BLaER1 treated with 17β-estradiol and CSF1 and Interleukin-3, amounts not matched to agents 10 nM and 100 nM (cell line): Measurements from ENCODE around the gene DNMT3A.

Experiments
- H3K27ac ChIP-seq, 11 experiments: shearing (Covaris generic); formaldehyde crosslinking; 2 replicates each; pipeline ENCODE4 v1.8.1; 2022
- H3K27me3 ChIP-seq, 11 experiments: shearing (Covaris generic); formaldehyde crosslinking; 2 replicates each; pipeline ENCODE4 v1.8.1; 2022
- H3K36me3 ChIP-seq, 11 experiments: shearing (Covaris generic); formaldehyde crosslinking; 2 replicates each; pipeline ENCODE4 v1.8.1; 2022
- H3K4me1 ChIP-seq, 10 experiments: shearing (Covaris generic); formaldehyde crosslinking; 2 replicates each; pipeline ENCODE4 v1.8.1; 2022
- H3K4me2 ChIP-seq, 11 experiments: shearing (Covaris generic); formaldehyde crosslinking; 2 replicates each; pipeline ENCODE4 v1.8.1; 2022
- H3K4me3 ChIP-seq, 10 experiments: shearing (Covaris generic); formaldehyde crosslinking; 2 replicates each; pipeline ENCODE4 v1.8.1; 2022
- H3K9ac ChIP-seq, 11 experiments: shearing (Covaris generic); formaldehyde crosslinking; 2 replicates each; pipeline ENCODE4 v1.8.1; 2022
- H3K9me3 ChIP-seq, 11 experiments: shearing (Covaris generic); formaldehyde crosslinking; replicated peaks in 1 of 11; 2 replicates each; pipeline ENCODE4 v1.8.1; 2022
- H4K20me1 ChIP-seq, 11 experiments: shearing (Covaris generic); formaldehyde crosslinking; 2 replicates each; pipeline ENCODE4 v1.8.1; 2022
- Cebpa-rat ChIP-seq, 11 experiments: shearing (Covaris generic); IDR thresholded peaks; 2 replicates each; pipeline ENCODE4 v1.8.1; 2022

Gene DNMT3A

DNA sequence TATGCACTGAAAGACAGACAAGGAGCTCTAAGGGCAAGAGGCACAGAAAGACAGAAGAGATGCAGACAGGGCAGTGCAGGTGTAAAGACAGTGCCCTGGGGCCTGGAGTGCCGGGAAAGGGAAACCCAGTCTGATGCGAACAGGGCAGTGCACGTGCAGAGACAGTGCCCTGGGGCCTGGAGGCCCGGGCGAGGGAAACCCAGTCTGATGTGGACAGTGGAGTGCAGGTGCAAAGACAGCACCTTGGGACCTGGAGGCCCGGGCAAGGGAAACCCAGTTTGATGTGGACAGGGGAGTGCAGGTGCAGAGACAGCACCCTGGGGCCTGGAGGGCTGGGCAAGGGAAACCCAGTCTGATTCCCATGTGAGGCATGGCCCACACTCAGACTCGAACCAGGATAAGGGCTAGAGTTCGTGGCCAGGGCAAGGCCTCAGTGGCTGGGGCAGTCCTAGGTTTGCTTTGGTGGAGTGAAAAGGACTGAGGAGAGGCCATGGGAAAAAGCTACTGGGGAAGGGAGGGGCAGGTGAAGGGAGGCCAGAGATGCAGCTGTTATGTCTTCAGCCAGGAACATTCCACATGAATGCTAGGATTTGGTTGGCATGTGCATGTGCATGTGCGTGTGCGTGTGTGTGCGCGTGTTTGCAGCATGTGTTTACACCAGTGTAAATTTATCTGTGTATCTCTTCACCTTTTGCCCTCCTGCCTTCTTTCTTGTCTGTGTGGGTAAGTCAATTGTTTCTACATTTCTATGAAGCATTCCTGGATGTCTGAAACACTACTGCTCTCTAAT, 39.1 kb upstream of the DNMT3A start:
- peaks cover 0 to 1% (median 0%) of the 10 kb centered on the region in 11 experiments; a peak in 1 of 22 replicates for H3K36me3 ChIP-seq
- H3K4me3 ChIP-seq, result no peak overlapping the region
- no peak for TF ChIP-seq Cebpa-rat (IDR thresholded peaks at IDR 0.05)
- peak overlapping the region in 9 of 11 experiments; percentile 1 to 89 (median 31); a peak in 14 of 22 replicates for H3K4me2 ChIP-seq
- H4K20me1 ChIP-seq, result no peaks in the 10 kb centered on the region; a peak in 1 of 22 replicates
- H3K27me3 ChIP-seq, result no peaks in the 10 kb centered on the region
- peaks cover 44 to 53% (median 50%) of the 10 kb centered on the region in 10 experiments for H3K4me1 ChIP-seq
- no peak overlapping the region for H3K9ac ChIP-seq
- no peak overlapping the region for H3K27ac ChIP-seq
- H3K9me3 ChIP-seq, result peaks cover 0 to 17% (median 10%) of the 10 kb centered on the region in 11 experiments; a peak in 13 of 22 replicates

DNA sequence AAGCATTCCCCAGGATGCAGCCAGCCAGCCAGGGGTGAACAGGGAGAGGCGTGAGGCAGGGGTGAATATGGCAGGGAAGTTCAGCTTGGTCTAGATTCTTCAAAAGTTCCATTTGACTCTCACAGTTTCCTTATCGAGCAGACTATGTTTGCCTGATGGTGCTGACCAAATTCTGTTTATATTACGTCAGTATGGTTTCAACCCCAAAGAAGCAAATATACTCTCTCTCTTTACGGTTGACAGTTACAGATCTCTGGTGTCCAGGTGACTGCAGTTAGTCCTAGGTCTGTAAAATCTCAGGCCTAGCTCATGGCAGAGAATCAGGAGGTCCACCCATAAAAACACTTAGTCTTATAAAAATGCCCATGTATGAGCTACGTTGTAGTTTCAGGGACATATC, 38.3 kb upstream of the DNMT3A start:
- H3K27ac ChIP-seq, result no peak overlapping the region
- H3K36me3 ChIP-seq, result no peaks in the 10 kb centered on the region
- H3K4me1 ChIP-seq, result peaks cover 45 to 56% (median 53%) of the 10 kb centered on the region in 10 experiments
- no peaks in the 10 kb centered on the region; a peak in 1 of 22 replicates for H4K20me1 ChIP-seq
- H3K4me2 ChIP-seq, result peak overlapping the region in 8 of 11 experiments; percentile 79 to 97 (median 92); a peak in 16 of 22 replicates
- H3K27me3 ChIP-seq, result no peaks in the 10 kb centered on the region
- H3K4me3 ChIP-seq, result no peak overlapping the region
- no peak overlapping the region for H3K9ac ChIP-seq
- H3K9me3 ChIP-seq, result peaks cover 0 to 17% (median 10%) of the 10 kb centered on the region in 11 experiments; a peak in 13 of 22 replicates
- no peak for TF ChIP-seq Cebpa-rat (IDR thresholded peaks at IDR 0.05)

DNA sequence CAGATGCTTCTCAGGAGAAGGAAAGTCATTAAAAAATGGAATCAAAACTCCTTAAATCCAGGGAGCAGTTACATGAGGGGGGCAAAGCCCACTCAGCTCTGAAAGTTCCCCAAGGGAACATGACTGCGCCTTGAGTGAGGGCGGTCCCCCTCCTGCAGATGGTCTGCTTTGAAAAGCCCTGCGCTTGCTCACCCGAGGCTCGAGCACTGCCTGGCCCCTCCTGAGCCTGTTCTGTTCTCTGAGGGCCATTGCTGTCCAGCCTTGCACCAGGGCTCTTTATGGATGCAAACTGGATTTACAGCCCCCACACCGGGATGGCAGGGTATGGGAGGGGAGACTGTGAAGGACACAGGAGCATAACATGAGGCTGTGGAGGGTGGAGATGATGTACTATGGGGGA, 37.8 kb upstream of the DNMT3A start:
- Histone ChIP-seq H3K4me1 (peaks cover 45 to 56% (median 53%) of the 10 kb centered on the region in 10 experiments), H3K4me3 (no peak overlapping the region), H3K9me3 (peaks cover 0 to 17% (median 10%) of the 10 kb centered on the region in 11 experiments; a peak in 13 of 22 replicates), H3K9ac (no peak overlapping the region), H4K20me1 (no peaks in the 10 kb centered on the region; a peak in 2 of 22 replicates), H3K36me3 (no peaks in the 10 kb centered on the region), H3K4me2 (peak overlapping the region; percentile 77 to 97 (median 91); a peak in 20 of 22 replicates), H3K27me3 (no peaks in the 10 kb centered on the region), H3K27ac (no peak overlapping the region)
- no peak for TF ChIP-seq Cebpa-rat (IDR thresholded peaks at IDR 0.05)

DNA sequence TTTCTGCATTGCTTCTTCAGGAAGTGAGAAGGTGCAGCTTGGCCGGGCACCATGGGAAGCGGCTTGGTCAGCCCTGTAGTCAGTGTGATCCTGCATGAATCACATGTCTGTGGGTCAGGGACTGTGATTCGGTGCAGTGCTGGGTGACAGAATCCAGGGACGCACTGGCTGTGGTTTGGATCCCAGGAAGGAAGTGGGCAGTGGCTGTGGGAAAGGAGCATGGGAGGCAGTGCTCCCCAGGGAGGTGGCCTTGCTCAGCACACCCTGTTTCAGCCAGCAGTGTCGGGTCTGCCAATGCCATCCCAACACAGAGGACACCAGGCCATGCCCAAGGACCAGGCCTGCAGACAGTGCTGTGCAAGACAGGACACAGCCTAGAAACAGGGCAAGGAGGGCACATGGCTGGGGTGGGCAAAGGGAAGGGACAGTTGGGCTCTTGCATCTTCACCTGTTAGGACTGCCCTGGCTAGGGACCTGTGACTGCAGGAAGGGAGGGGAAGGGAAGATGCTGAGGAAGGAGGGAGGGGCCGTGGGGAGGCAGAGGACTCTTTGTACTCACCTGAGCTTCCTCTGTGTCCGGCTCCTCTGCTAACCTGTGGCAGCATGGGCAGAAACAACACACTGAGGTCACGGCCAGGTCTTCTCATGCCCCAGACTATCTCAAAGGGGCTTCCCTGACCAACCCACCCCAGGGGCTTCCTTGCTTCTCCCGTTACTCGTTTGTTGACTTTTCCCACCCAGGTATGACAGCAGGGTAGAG, 37.2 kb upstream of the DNMT3A start:
- Histone ChIP-seq H3K27me3 (no peaks in the 10 kb centered on the region), H3K4me2 (peak overlapping the region; percentile 77 to 97 (median 91)), H4K20me1 (no peaks in the 10 kb centered on the region; a peak in 2 of 22 replicates), H3K36me3 (no peaks in the 10 kb centered on the region), H3K9ac (no peak overlapping the region), H3K4me3 (no peak overlapping the region; a peak in 1 of 20 replicates), H3K27ac (no peak overlapping the region), H3K9me3 (peaks cover 0 to 17% (median 10%) of the 10 kb centered on the region in 11 experiments; a peak in 13 of 22 replicates), H3K4me1 (peaks cover 48 to 62% (median 54%) of the 10 kb centered on the region in 10 experiments)
- TF ChIP-seq Cebpa-rat (IDR thresholded peaks at IDR 0.05), result no peak

DNA sequence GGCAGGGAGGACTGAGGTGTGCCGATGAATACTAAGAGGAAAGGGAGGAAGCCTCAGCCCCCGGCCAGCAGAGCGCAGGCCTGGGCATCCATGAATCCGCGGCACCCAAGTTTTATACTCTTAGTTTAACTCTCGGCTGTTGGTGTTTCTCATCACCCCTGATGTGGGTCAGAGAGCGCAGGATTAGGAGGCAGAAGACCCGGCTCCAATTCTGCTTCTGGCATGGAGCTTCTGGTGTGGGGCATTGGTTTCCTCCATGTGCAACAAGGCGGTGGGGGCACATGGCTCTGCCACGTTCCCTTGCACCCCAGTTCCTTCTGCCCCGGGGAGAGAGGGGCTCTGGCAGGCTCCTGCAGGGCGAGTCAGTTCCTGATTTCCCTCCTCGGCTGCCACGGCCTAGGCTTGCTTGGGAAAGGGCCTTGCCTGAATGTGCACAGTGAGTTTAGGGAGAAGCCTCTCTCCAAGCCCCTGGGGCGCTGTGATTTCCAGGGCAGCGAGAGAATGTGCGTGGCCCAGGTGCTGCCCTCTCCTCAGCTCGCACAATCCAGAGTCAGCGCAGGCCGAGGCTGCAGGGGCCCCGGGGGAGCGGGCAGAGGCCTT, 36.2 kb upstream of the DNMT3A start:
- peaks cover 50 to 72% (median 63%) of the 10 kb centered on the region in 10 experiments for H3K4me1 ChIP-seq
- no peak for TF ChIP-seq Cebpa-rat (IDR thresholded peaks at IDR 0.05)
- H3K4me2 ChIP-seq, result peak overlapping the region; percentile 77 to 97 (median 91)
- no peaks in the 10 kb centered on the region for H3K27me3 ChIP-seq
- peak overlapping the region in 4 of 11 experiments; percentile 24 to 64 (median 60); a peak in 4 of 22 replicates for H3K9ac ChIP-seq
- peaks cover 0 to 17% (median 10%) of the 10 kb centered on the region in 11 experiments; a peak in 13 of 22 replicates for H3K9me3 ChIP-seq
- no peaks in the 10 kb centered on the region for H3K36me3 ChIP-seq
- H3K4me3 ChIP-seq, result no peak overlapping the region; a peak in 1 of 20 replicates
- H4K20me1 ChIP-seq, result no peaks in the 10 kb centered on the region; a peak in 2 of 22 replicates
- peak overlapping the region in 6 of 11 experiments; percentile 62 to 71 (median 63); a peak in 7 of 22 replicates for H3K27ac ChIP-seq

DNA sequence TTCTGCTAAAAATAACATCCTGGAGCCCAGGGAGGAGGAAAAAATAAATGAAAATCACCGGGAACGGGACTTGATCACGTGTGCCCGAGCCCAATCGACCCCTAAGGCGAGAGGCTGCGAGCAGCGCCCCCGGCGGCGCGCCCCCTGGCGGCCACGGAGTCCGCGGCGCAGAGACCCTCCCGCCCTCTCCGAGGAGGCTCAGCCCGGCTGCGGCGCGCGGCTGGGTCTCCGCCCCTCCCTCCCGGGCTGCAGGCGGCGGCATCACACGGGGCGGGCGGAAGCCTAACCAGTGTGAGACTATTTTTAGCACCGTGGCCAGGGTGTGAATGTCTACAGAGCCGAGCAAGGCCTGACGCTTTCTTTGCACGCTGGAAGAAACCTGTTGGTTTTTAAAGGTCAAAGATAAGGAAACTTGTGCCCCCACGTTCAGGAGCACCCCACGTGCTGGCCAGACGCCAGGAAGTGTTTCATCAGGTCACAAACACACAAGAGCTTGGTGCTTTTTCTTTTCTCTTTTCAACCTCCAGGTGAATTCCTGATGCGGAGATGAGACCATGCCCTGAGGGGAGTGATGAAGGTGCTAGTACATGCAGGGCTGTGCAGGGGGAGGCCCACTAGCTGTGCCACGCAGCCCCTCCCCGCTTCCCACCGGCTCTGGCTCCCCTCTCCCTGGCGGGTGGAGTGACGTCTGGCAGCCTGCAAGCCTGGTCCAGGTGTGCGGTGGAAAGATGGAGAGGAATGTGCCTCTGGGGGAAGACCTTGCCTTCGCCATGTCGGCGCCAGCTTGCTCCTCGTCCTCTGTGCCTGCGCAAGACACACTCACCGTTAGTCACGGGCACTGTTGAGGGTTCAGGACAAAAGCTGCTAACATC, 35.3 kb upstream of the DNMT3A start:
- Histone ChIP-seq H3K36me3 (no peaks in the 10 kb centered on the region), H4K20me1 (no peaks in the 10 kb centered on the region; a peak in 2 of 22 replicates), H3K4me1 (peaks cover 48 to 79% (median 66%) of the 10 kb centered on the region in 10 experiments), H3K9me3 (peaks cover 0 to 17% (median 10%) of the 10 kb centered on the region in 11 experiments; a peak in 13 of 22 replicates), H3K4me3 (peak overlapping the region in 9 of 10 experiments; percentile 11 to 55 (median 27); a peak in 12 of 20 replicates), H3K4me2 (peak overlapping the region; percentile 77 to 97 (median 91)), H3K27ac (peak overlapping the region in 9 of 11 experiments; percentile 5 to 71 (median 63); a peak in 17 of 22 replicates), H3K9ac (peak overlapping the region; percentile 7 to 69 (median 53); a peak in 19 of 22 replicates), H3K27me3 (no peaks in the 10 kb centered on the region)
- TF ChIP-seq Cebpa-rat (IDR thresholded peaks at IDR 0.05), result no peak

DNA sequence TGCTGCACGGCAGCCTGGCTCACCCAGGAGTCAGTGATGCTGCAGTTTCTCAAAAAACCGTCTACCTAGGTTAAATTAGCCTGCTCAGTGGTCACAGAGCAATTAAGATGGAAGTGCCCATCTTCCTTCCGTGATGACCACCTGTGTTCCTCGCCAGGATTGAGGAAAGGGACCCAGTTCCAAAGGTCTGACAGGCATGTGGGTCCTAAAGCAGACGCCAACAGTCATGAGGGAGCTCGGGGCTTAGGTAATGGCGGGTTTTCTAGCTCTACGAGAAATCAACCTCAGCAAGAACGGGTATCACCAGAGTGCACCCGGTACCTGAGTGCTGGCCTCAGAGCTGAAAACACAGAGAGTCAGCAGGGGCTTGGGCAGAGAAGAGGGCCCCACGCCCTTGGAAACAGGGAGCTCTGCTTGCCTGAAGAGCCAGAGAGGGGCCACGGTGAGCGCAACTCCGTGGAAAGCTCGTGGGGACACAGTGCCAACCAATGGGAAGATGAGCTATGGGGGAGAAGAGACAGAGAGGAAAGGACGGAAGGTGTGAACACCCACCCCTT, 34.3 kb upstream of the DNMT3A start:
- peak overlapping the region in 5 of 11 experiments; percentile 12 to 53 (median 36); a peak in 3 of 22 replicates for H3K9ac ChIP-seq
- H3K27me3 ChIP-seq, result no peaks in the 10 kb centered on the region
- H3K4me1 ChIP-seq, result peaks cover 39 to 79% (median 63%) of the 10 kb centered on the region in 10 experiments
- peak overlapping the region; percentile 77 to 97 (median 91) for H3K4me2 ChIP-seq
- H3K36me3 ChIP-seq, result no peaks in the 10 kb centered on the region
- peaks cover 0 to 17% (median 10%) of the 10 kb centered on the region in 11 experiments; a peak in 13 of 22 replicates for H3K9me3 ChIP-seq
- H3K4me3 ChIP-seq, result peak overlapping the region in 1 of 10 experiments; percentile 55; a peak in 1 of 20 replicates
- no peaks in the 10 kb centered on the region; a peak in 2 of 22 replicates for H4K20me1 ChIP-seq
- peak overlapping the region in 1 of 11 experiments; percentile 22; a peak in 1 of 22 replicates for H3K27ac ChIP-seq
- TF ChIP-seq Cebpa-rat (IDR thresholded peaks at IDR 0.05), result no peak
